ENCODE measurements around the gene NFE2L3. TPM values are rescaled to one million over a fixed set of nuclear protein-coding genes. Genes with fewer than 3 reads are reported as not detected.

NFE2L3 gene
- total and polyA plus RNA-seq, 4 donors: 0.32 to 1.9 (median 1.3) TPM

GRCh38 chr7:26149391-26149977, 2.5 kb upstream of the NFE2L3 start:
- no peak for DNase-seq (ENCODE audit: low spot score)
- Histone ChIP-seq H3K9ac (ENCODE audit: low read depth in 1 of 2, low read length in 2 of 2) (no peak overlapping the region), H3K4me3 (ENCODE audit: low read depth in 1 of 3, low read length in 3 of 3) (no peak overlapping the region), H3K9me3 (ENCODE audit: control insufficient read depth in 4 of 4, low read length in 3 of 4) (no peaks in the 10 kb centered on the region), H3K27ac (ENCODE audit: low read depth in 1 of 2, low read length in 2 of 2) (no peak overlapping the region), H3K27me3 (ENCODE audit: control insufficient read depth in 4 of 4, insufficient read depth in 4 of 4, low read length in 3 of 4) (peaks cover 0 to 5% (median 0%) of the 10 kb centered on the region in 4 donors), H3K36me3 (ENCODE audit: control insufficient read depth in 4 of 4, insufficient read depth in 3 of 4, low read depth in 1 of 4, low read length in 3 of 4) (no peaks in the 10 kb centered on the region), H3K4me1 (ENCODE audit: control insufficient read depth in 4 of 4, insufficient read depth in 4 of 4, low read length in 3 of 4) (peaks cover 0 to 10% (median 8%) of the 10 kb centered on the region in 4 donors)
- TF ChIP-seq JUND (IDR thresholded peaks at IDR 0.05): no peak
- TF ChIP-seq, protein P1, sequence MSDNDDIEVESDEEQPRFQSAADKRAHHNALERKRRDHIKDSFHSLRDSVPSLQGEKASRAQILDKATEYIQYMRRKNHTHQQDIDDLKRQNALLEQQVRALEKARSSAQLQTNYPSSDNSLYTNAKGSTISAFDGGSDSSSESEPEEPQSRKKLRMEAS (IDR thresholded peaks at IDR 0.05): no peak
- TF ChIP-seq, protein P2, sequence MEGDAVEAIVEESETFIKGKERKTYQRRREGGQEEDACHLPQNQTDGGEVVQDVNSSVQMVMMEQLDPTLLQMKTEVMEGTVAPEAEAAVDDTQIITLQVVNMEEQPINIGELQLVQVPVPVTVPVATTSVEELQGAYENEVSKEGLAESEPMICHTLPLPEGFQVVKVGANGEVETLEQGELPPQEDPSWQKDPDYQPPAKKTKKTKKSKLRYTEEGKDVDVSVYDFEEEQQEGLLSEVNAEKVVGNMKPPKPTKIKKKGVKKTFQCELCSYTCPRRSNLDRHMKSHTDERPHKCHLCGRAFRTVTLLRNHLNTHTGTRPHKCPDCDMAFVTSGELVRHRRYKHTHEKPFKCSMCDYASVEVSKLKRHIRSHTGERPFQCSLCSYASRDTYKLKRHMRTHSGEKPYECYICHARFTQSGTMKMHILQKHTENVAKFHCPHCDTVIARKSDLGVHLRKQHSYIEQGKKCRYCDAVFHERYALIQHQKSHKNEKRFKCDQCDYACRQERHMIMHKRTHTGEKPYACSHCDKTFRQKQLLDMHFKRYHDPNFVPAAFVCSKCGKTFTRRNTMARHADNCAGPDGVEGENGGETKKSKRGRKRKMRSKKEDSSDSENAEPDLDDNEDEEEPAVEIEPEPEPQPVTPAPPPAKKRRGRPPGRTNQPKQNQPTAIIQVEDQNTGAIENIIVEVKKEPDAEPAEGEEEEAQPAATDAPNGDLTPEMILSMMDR (IDR thresholded peaks at IDR 0.05; ENCODE audit: low read depth, low read length, missing input control): no peak
- TF ChIP-seq TAF1 (conservative IDR thresholded peaks at IDR 0.05): no peak
- TF ChIP-seq SP1 (IDR thresholded peaks at IDR 0.05): no peak
- TF ChIP-seq ZBTB33 (IDR thresholded peaks at IDR 0.05): no peak
- WGBS: 94% methylated on average over 1 of the region's 1 CpG

DNA sequence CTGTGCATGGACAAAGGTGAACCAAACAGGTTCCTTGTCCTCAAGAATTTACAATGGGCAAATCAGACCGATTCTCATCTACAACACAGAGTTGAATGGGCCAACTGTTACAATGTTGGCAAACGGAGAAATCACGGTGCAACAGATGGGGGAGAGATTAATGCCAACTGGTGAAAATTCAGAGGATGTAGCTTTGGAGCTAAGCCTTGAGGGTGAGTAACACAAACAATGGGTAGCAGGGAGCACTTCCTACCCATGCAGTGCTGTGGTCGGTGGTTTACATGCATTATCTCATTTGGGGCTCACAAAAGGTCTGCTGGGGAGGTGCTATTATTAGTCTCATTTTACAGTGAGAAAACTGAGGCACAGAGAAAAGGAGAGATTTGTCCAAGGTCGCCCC, 902 bp upstream of the NFE2L3 start:
- 78% methylated on average over 5 of the region's 5 CpGs for WGBS
- peaks cover 0 to 3% (median 0%) of the 10 kb centered on the region in 4 donors for H3K27me3 ChIP-seq (ENCODE audit: control insufficient read depth in 4 of 4, insufficient read depth in 4 of 4, low read length in 3 of 4)
- no peak overlapping the region for H3K4me3 ChIP-seq (ENCODE audit: low read depth in 1 of 3, low read length in 3 of 3)
- no peaks in the 10 kb centered on the region for H3K36me3 ChIP-seq (ENCODE audit: control insufficient read depth in 4 of 4, insufficient read depth in 3 of 4, low read depth in 1 of 4, low read length in 3 of 4)
- no peak for TF ChIP-seq RXRA (IDR thresholded peaks at IDR 0.05)
- H3K9ac ChIP-seq (ENCODE audit: low read depth in 1 of 2, low read length in 2 of 2): no peak overlapping the region
- H3K27ac ChIP-seq (ENCODE audit: low read depth in 1 of 2, low read length in 2 of 2): no peak overlapping the region
- no peak for DNase-seq (ENCODE audit: low spot score)
- H3K4me1 ChIP-seq (ENCODE audit: control insufficient read depth in 4 of 4, insufficient read depth in 4 of 4, low read length in 3 of 4): peaks cover 0 to 10% (median 9%) of the 10 kb centered on the region in 4 donors
- no peaks in the 10 kb centered on the region for H3K9me3 ChIP-seq (ENCODE audit: control insufficient read depth in 4 of 4, low read length in 3 of 4)

DNA sequence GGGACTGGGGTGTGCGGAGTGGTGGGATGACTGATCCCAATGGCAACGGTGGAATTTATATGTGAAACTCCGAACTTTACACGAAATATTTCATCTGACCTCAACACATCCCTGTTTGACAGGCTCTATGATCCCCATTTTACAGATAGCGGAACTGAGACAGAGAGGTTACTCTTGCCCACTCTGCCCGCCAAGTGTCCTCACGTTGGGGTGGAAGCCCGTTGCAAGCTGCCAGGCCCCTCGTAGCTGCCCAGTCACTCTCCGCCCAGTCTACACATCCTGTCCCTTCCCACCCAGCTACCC, 397 bp upstream of the NFE2L3 start:
- Histone ChIP-seq H3K9me3 (ENCODE audit: control insufficient read depth in 4 of 4, low read length in 3 of 4) (no peaks in the 10 kb centered on the region), H3K4me3 (ENCODE audit: low read depth in 1 of 3, low read length in 3 of 3) (peak overlapping the region in 2 of 3 donors; percentile 37 to 77), H3K27ac (ENCODE audit: low read depth in 1 of 2, low read length in 2 of 2) (no peak overlapping the region), H3K27me3 (ENCODE audit: control insufficient read depth in 4 of 4, insufficient read depth in 4 of 4, low read length in 3 of 4) (peaks cover 0 to 3% (median 0%) of the 10 kb centered on the region in 4 donors), H3K9ac (ENCODE audit: low read depth in 1 of 2, low read length in 2 of 2) (no peak overlapping the region), H3K36me3 (ENCODE audit: control insufficient read depth in 4 of 4, insufficient read depth in 3 of 4, low read depth in 1 of 4, low read length in 3 of 4) (no peaks in the 10 kb centered on the region), H3K4me1 (ENCODE audit: control insufficient read depth in 4 of 4, insufficient read depth in 4 of 4, low read length in 3 of 4) (peaks cover 0 to 10% (median 9%) of the 10 kb centered on the region in 4 donors)
- TF ChIP-seq, protein P3, sequence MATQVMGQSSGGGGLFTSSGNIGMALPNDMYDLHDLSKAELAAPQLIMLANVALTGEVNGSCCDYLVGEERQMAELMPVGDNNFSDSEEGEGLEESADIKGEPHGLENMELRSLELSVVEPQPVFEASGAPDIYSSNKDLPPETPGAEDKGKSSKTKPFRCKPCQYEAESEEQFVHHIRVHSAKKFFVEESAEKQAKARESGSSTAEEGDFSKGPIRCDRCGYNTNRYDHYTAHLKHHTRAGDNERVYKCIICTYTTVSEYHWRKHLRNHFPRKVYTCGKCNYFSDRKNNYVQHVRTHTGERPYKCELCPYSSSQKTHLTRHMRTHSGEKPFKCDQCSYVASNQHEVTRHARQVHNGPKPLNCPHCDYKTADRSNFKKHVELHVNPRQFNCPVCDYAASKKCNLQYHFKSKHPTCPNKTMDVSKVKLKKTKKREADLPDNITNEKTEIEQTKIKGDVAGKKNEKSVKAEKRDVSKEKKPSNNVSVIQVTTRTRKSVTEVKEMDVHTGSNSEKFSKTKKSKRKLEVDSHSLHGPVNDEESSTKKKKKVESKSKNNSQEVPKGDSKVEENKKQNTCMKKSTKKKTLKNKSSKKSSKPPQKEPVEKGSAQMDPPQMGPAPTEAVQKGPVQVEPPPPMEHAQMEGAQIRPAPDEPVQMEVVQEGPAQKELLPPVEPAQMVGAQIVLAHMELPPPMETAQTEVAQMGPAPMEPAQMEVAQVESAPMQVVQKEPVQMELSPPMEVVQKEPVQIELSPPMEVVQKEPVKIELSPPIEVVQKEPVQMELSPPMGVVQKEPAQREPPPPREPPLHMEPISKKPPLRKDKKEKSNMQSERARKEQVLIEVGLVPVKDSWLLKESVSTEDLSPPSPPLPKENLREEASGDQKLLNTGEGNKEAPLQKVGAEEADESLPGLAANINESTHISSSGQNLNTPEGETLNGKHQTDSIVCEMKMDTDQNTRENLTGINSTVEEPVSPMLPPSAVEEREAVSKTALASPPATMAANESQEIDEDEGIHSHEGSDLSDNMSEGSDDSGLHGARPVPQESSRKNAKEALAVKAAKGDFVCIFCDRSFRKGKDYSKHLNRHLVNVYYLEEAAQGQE (IDR thresholded peaks at IDR 0.05): no peak
- TF ChIP-seq FOXA1 (IDR thresholded peaks at IDR 0.05) (no peak), TAF1 (conservative IDR thresholded peaks at IDR 0.05) (no peak), EGR1 (IDR thresholded peaks at IDR 0.05; ENCODE audit: low read depth in 2 of 2) (no peak), ZBTB33 (IDR thresholded peaks at IDR 0.05) (no peak), GABPA (IDR thresholded peaks at IDR 0.05 in 1 of 2, conservative IDR thresholded peaks at IDR 0.05 in 1 of 2) (no peak), SP1 (IDR thresholded peaks at IDR 0.05) (no peak), FOXA2 (IDR thresholded peaks at IDR 0.05) (no peak), RXRA (IDR thresholded peaks at IDR 0.05) (no peak), RAD21 (IDR thresholded peaks at IDR 0.05) (no peak), HNF4G (IDR thresholded peaks at IDR 0.05) (no peak), YY1 (IDR thresholded peaks at IDR 0.05) (no peak), ATF3 (IDR thresholded peaks at IDR 0.05) (no peak), JUND (IDR thresholded peaks at IDR 0.05) (no peak)
- TF ChIP-seq, protein P1 (IDR thresholded peaks at IDR 0.05): no peak
- 76% methylated on average over 10 of the region's 10 CpGs for WGBS
- no peak for DNase-seq (ENCODE audit: low spot score)
